Left lung (tissue), 10 donors: ENCODE measurements around the gene PRR5. TPM values are rescaled to one million over a fixed set of nuclear protein-coding genes. Genes with fewer than 3 reads are reported as not detected.
"Not testable (repeated sequence)": the region's sequence is repeated elsewhere in the genome, so short reads cannot be mapped to it uniquely, and the experiment has no call there.

Experiments used
- ATAC-seq: fragments of 200-7000 bp; cut with Tn5 transposase; one replicate; pipeline ENCODE4 v1.9.1; 2020; ENCODE audit warnings: moderate library complexity
- DNase-seq, 4 donors: peaks; one replicate each; pipeline ENCODE4 v3.0.0-alpha.2; 2013 to 2020
- H3K27ac ChIP-seq, 2 donors: fragments of 200-600 bp; sonication (generic) in 1 of 2; one replicate each; pipeline versions ENCODE4 v1.5.0 to v1.8.0; 2020 to 2021
- H3K27me3 ChIP-seq, 2 donors: fragments of 200-600 bp; sonication (generic) in 1 of 2; one replicate each; pipeline versions ENCODE4 v1.5.0 to v1.8.0; 2020 to 2021
- H3K36me3 ChIP-seq, 2 donors: fragments of 200-600 bp; sonication (generic) in 1 of 2; one replicate each; pipeline versions ENCODE4 v1.5.0 to v1.8.0; 2020 to 2021
- H3K4me1 ChIP-seq, 2 donors: fragments of 200-600 bp; one replicate each; pipeline ENCODE4 v1.8.0; 2021
- H3K4me3 ChIP-seq, 2 donors: fragments of 200-600 bp; sonication (generic) in 1 of 2; one replicate each; pipeline versions ENCODE4 v1.5.0 to v1.8.0; 2020 to 2021; ENCODE audit warnings: mild to moderate bottlenecking in 1 of 2
- H3K9me3 ChIP-seq, 2 donors: fragments of 200-600 bp; sonication (generic) in 1 of 2; one replicate each; pipeline versions ENCODE4 v1.5.0 to v1.8.0; 2020 to 2021
- CTCF ChIP-seq, 2 donors: fragments of 200-600 bp; sonication (generic) in 1 of 2; IDR thresholded peaks; one replicate each; pipeline versions ENCODE4 v1.5.0 to v1.8.0; 2021; ENCODE audit warnings: antibody characterized with exemption in 2 of 2
- intact Hi-C, 2 donors: fragments of 100-400 bp; cut with DNase I; formaldehyde crosslinking; loops; one replicate each; pipeline versions ENCODE4 v1.11.2 to v1.14.2; 2022
- polyA plus RNA-seq, 6 donors: library from polyadenylated mRNA; unstranded; fragments of 120-200 nt; gene quantifications; one replicate each; pipeline ENCODE4 v1.2.1, GENCODE V29; 2013; ENCODE audit not compliant: insufficient read length in 6 of 6
- total RNA-seq, 2 donors: library from RNA; stranded (reverse); fragmentation: NEBNext Ultra II Directional; extraction: Animal tissue kit (Norgen Biotek cat#: 25700); gene quantifications; one replicate each; pipeline ENCODE4 v1.2.1, GENCODE V29; 2021
- donor health status: DM: no; HTN: yes; CAD: no.
- donor health status: DM: no; HTN: no; CAD: no.

PRR5 gene
- total and polyA plus RNA-seq, 8 donors: 7.1 to 24.6 (median 20.0) TPM

GRCh38 chr22:44677353-44677840 lies 24.6 kb upstream of the PRR5 start:
- ATAC-seq: no peak
- peak in 1 of 4 donors; percentile 61 for DNase-seq
- no peak overlapping the region for H3K27ac ChIP-seq
- H3K4me1 ChIP-seq: peaks cover 0 to 10% of the 10 kb centered on the region in 2 donors
- no peak for TF ChIP-seq CTCF (IDR thresholded peaks at IDR 0.05)
- H3K36me3 ChIP-seq: no peaks in the 10 kb centered on the region
- H3K9me3 ChIP-seq: no peaks in the 10 kb centered on the region
- H3K4me3 ChIP-seq: no peak overlapping the region
- H3K27me3 ChIP-seq: peaks cover 0 to 58% of the 10 kb centered on the region in 2 donors
- intact Hi-C loops: no loop called here

GRCh38 chr22:44677871-44678555 lies 24.0 kb upstream of the PRR5 start:
- no peak for TF ChIP-seq CTCF (IDR thresholded peaks at IDR 0.05)
- no peak for DNase-seq
- intact Hi-C loops: no loop called here
- no peak overlapping the region for H3K4me3 ChIP-seq
- H3K9me3 ChIP-seq: no peaks in the 10 kb centered on the region
- no peak overlapping the region for H3K27ac ChIP-seq
- ATAC-seq: no peak
- H3K36me3 ChIP-seq: no peaks in the 10 kb centered on the region
- peaks cover 0 to 10% of the 10 kb centered on the region in 2 donors for H3K4me1 ChIP-seq
- peaks cover 0 to 52% of the 10 kb centered on the region in 2 donors for H3K27me3 ChIP-seq

- Histone ChIP-seq H3K4me3 (no peak overlapping the region), H3K27me3 (peaks cover 0 to 51% of the 10 kb centered on the region in 2 donors), H3K36me3 (no peaks in the 10 kb centered on the region), H3K27ac (no peak overlapping the region), H3K4me1 (peaks cover 0 to 10% of the 10 kb centered on the region in 2 donors), H3K9me3 (no peaks in the 10 kb centered on the region)
- DNase-seq (peak in 1 of 4 donors; percentile 50), ATAC-seq (no peak)
- intact Hi-C loops: no loop called here
- TF ChIP-seq CTCF (IDR thresholded peaks at IDR 0.05): no peak
These were observed 23.3 kb upstream of the PRR5 start for GRCh38 chr22:44678556-44679305.

GRCh38 chr22:44679306-44679647 lies 22.7 kb upstream of the PRR5 start:
- H3K4me3 ChIP-seq, ATAC-seq, DNase-seq, H3K27ac ChIP-seq, intact Hi-C loops, H3K9me3 ChIP-seq, H3K36me3 ChIP-seq: not testable (repeated sequence)
- H3K27me3 ChIP-seq: peaks cover 0 to 51% of the 10 kb centered on the region in 2 donors
- peaks cover 0 to 10% of the 10 kb centered on the region in 2 donors for H3K4me1 ChIP-seq

GRCh38 chr22:44680058-44680457 lies 21.9 kb upstream of the PRR5 start:
- peaks cover 1 to 18% of the 10 kb centered on the region in 2 donors for H3K4me1 ChIP-seq
- H3K4me3 ChIP-seq: no peak overlapping the region
- H3K9me3 ChIP-seq: no peaks in the 10 kb centered on the region
- intact Hi-C loops: no loop called here
- H3K36me3 ChIP-seq: no peaks in the 10 kb centered on the region
- H3K27me3 ChIP-seq: peaks cover 0 to 50% of the 10 kb centered on the region in 2 donors
- no peak overlapping the region for H3K27ac ChIP-seq
- no peak for TF ChIP-seq CTCF (IDR thresholded peaks at IDR 0.05)
- DNase-seq: no peak
- no peak for ATAC-seq
